Retinal pigment epithelial cell (primary cell): ENCODE data around the gene SH3RF3.

Experiments
- DNase-seq: peaks from one replicate; pipeline ENCODE4 v3.0.0-alpha.2; 2010; ENCODE audit warnings: low read depth
- H3K4me3 ChIP-seq: 2 replicates; pipeline ENCODE4 v1.5.1; 2011; ENCODE audit warnings: mild to moderate bottlenecking, low read length, control low read depth, moderate library complexity
- TF ChIP-seq, protein P1 (sequence below): conservative IDR thresholded peaks from 2 replicates; pipeline ENCODE4 v1.5.1; 2011; ENCODE audit warnings: low read depth, low read length, control low read depth, inconsistent platforms

The SH3RF3 gene

DNA sequence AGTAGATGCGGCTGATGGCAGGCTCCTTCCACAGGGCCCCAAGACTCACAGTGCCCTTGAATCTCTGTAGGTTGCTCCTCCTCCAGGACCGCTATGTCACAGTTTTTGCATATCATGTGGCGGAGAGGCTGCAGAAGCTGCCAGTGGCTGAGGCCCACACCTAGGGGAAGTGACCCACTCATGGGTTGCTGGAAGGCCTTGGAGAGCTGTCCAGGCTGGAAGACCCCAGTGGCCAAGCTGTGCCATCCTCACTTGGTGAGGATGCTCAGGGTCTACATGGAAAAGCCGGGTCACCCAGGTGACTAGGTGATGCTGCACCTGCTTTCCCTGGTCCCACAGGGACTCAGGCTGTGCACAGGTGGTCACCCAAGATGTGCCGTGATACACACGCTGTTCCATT is 394.1 kb downstream of the SH3RF3 start:
- H3K4me3 ChIP-seq: no peak overlapping the region
- no peak for DNase-seq
- TF ChIP-seq, protein P1, sequence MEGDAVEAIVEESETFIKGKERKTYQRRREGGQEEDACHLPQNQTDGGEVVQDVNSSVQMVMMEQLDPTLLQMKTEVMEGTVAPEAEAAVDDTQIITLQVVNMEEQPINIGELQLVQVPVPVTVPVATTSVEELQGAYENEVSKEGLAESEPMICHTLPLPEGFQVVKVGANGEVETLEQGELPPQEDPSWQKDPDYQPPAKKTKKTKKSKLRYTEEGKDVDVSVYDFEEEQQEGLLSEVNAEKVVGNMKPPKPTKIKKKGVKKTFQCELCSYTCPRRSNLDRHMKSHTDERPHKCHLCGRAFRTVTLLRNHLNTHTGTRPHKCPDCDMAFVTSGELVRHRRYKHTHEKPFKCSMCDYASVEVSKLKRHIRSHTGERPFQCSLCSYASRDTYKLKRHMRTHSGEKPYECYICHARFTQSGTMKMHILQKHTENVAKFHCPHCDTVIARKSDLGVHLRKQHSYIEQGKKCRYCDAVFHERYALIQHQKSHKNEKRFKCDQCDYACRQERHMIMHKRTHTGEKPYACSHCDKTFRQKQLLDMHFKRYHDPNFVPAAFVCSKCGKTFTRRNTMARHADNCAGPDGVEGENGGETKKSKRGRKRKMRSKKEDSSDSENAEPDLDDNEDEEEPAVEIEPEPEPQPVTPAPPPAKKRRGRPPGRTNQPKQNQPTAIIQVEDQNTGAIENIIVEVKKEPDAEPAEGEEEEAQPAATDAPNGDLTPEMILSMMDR: no peak

DNA sequence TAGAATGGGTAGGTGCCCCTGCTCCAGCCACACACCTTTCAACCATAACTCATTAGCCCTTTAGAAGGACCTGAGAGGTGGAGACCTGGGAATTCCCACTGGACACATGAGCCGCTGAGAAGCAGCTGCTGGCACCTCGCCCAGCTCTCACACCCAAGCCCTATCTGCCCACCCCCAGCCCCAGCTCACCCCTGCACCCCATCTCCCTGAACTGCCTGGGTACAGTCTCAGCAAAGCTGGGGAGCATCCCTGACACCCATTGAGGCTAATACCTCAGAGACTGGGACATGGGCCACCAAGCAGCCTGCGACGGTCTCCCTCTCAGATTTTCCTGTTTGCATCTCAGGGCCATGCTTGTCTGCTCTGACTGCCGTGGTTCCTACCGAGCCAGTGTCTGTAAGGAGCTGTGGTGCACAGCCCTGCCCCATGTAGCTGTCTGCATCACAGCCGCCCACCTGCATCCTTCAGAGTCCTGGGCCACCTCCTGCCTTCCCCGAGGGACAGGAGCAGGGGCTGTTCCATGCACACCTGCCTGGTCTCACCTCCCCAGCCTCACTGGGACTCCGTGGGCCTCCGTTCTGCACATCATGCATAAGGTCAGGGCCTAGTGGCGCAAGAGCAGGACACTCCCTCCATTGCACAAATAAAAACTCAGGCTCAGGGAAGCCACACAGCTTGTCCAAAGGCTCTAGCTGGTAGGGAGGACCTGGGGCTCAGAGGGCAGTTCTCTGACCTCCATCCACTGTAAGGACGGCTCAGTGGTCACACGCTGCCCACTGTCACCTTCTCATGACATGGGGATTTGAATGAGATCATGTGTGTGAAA is 394.7 kb downstream of the SH3RF3 start:
- TF ChIP-seq, protein P1: no peak
- DNase-seq: no peak
- H3K4me3 ChIP-seq: no peak overlapping the region

- H3K4me3 ChIP-seq: no peak overlapping the region
- no peak for DNase-seq
- TF ChIP-seq, protein P1: no peak
Measured at GRCh38 chr2:109525836-109526235, 396.8 kb downstream of the SH3RF3 start.

GRCh38 chr2:109526442-109526970 is 397.5 kb downstream of the SH3RF3 start:
- TF ChIP-seq, protein P1: no peak
- DNase-seq: no peak
- no peak overlapping the region for H3K4me3 ChIP-seq

DNA sequence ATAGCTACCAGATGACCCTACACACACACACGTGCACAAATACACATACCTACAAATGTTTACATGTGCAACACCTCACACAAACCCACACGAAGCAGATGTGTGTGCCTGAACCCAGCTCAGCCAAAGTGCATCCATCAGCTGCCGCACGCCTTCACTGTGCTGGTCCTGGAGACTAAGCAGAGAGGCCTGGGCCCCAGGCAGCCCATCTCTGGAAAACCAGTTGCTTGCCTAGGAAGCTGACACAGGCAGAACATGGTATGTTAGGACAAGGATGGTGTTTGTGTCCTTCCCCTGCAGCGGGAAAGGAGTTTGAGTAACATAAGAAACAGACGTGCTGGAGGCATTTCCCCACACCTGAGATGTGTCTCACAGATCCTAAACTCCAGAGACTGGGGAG is 398.1 kb downstream of the SH3RF3 start:
- no peak for DNase-seq
- no peak overlapping the region for H3K4me3 ChIP-seq
- TF ChIP-seq, protein P1: no peak

- no peak overlapping the region for H3K4me3 ChIP-seq
- TF ChIP-seq, protein P1: no peak
Measured at GRCh38 chr2:109527846-109528705, 399.1 kb downstream of the SH3RF3 start.

More at GRCh38 chr2:109527846-109528705, 399.1 kb downstream of the SH3RF3 start:
- no peak for DNase-seq
